ENCODE results near the gene C10orf62.
"Not testable (repeated sequence)": the region's sequence is repeated elsewhere in the genome, so short reads cannot be mapped to it uniquely, and the experiment has no call there.

C10orf62 gene

GRCh38 chr10:97632949-97633884 lies 43.7 kb downstream of the C10orf62 start, which contains the start of gene MORN4:
Gene MORN4, minus strand, starts transcription at chr10:97633500. Its CDS starts 13,847 bp downstream, at chr10:97619653.
- peak; percentile 91 for DNase-seq

- no peak for DNase-seq
Measured at GRCh38 chr10:97633921-97634320, 44.4 kb downstream of the C10orf62 start.

- no peak for DNase-seq
Measured at GRCh38 chr10:97635577-97635976, 46.1 kb downstream of the C10orf62 start.

GRCh38 chr10:97639090-97639489 lies 49.6 kb downstream of the C10orf62 start:
- not testable (repeated sequence) for DNase-seq

GRCh38 chr10:97640174-97640867 lies 50.8 kb downstream of the C10orf62 start, which contains the start of gene PI4K2A:
Gene PI4K2A, plus strand, starts transcription at chr10:97640671. Its CDS starts 72 bp downstream, at chr10:97640743.
- peak; percentile 98 for DNase-seq
